Stimulated activated naive B cell treated with anti-CD40 and anti-IgM and Interleukin-4, amounts not matched to agents 10 μg/mL and 1 μg/mL and 100 μg/mL, for 72 hours (primary cell): Measurements from ENCODE around the gene IL12RB1.
"Not testable (repeated sequence)": the region's sequence is repeated elsewhere in the genome, so short reads cannot be mapped to it uniquely, and the experiment has no call there.

Source experiments
- ATAC-seq, 2 donors: fragments of 150-1000 bp; cut with Tn5 transposase; replicated peaks; 2 replicates each; pipeline ENCODE4 v1.10.0; 2021; ENCODE audit warnings: moderate library complexity in 1 of 2
- DNase-seq: peaks from one replicate; pipeline ENCODE4 v3.0.0; 2021
- H3K27ac Mint-ChIP-seq: one replicate; pipeline ENCODE4 v1.8.0; 2022; ENCODE audit warnings: mild to moderate bottlenecking, mixed read lengths
- H3K27me3 Mint-ChIP-seq, 2 donors: one replicate each; pipeline ENCODE4 v1.8.0; 2022; ENCODE audit warnings: mixed read lengths in 2 of 2
- H3K36me3 Mint-ChIP-seq, 2 donors: one replicate each; pipeline ENCODE4 v1.8.0; 2022; ENCODE audit warnings: mixed read lengths in 2 of 2, mild to moderate bottlenecking in 1 of 2
- H3K4me1 Mint-ChIP-seq, 2 donors: one replicate each; pipeline ENCODE4 v1.8.0; 2022; ENCODE audit warnings: mixed read lengths in 2 of 2, mild to moderate bottlenecking in 1 of 2
- H3K4me3 Mint-ChIP-seq, 2 donors: one replicate each; pipeline ENCODE4 v1.8.0; 2022; ENCODE audit warnings: mild to moderate bottlenecking in 2 of 2, mixed read lengths in 2 of 2, moderate library complexity in 1 of 2
- H3K9me3 Mint-ChIP-seq, 2 donors: one replicate each; pipeline ENCODE4 v1.8.0; 2022; ENCODE audit warnings: mixed read lengths in 2 of 2, mild to moderate bottlenecking in 1 of 2

Gene IL12RB1

GRCh38 chr19:18031401-18031800 lies 55.3 kb downstream of the IL12RB1 start:
- not testable (repeated sequence) for H3K27ac Mint-ChIP-seq, H3K27me3 Mint-ChIP-seq, H3K36me3 Mint-ChIP-seq, H3K4me3 Mint-ChIP-seq, H3K9me3 Mint-ChIP-seq, DNase-seq
- peak; percentile 59 to 77 for ATAC-seq
- H3K4me1 Mint-ChIP-seq, result peaks cover 12 to 24% of the 10 kb centered on the region in 2 donors

- Mint-ChIP-seq H3K27ac (no peak overlapping the region), H3K27me3 (no peaks in the 10 kb centered on the region), H3K9me3 (peaks cover 0 to 1% of the 10 kb centered on the region in 2 donors), H3K4me1 (peaks cover 17 to 30% of the 10 kb centered on the region in 2 donors), H3K4me3 (no peak overlapping the region), H3K36me3 (no peaks in the 10 kb centered on the region)
- ATAC-seq, result peak in 1 of 2 donors; percentile 21
- no peak for DNase-seq
These were observed 57.0 kb downstream of the IL12RB1 start for GRCh38 chr19:18029617-18030338.

- no peaks in the 10 kb centered on the region for H3K27me3 Mint-ChIP-seq
- no peak overlapping the region for H3K4me3 Mint-ChIP-seq
- peaks cover 32 to 48% of the 10 kb centered on the region in 2 donors for H3K4me1 Mint-ChIP-seq
- H3K9me3 Mint-ChIP-seq, result peaks cover 3 to 4% of the 10 kb centered on the region in 2 donors
- ATAC-seq, result no peak
- H3K27ac Mint-ChIP-seq, result peak overlapping the region; percentile 25
- DNase-seq, result no peak
- peaks cover 2 to 3% of the 10 kb centered on the region in 2 donors for H3K36me3 Mint-ChIP-seq
These were observed 59.6 kb downstream of the IL12RB1 start for GRCh38 chr19:18027151-18027550.

- peaks cover 4% of the 10 kb centered on the region in 2 donors for H3K36me3 Mint-ChIP-seq
- H3K27ac Mint-ChIP-seq, result peak overlapping the region; percentile 98
- H3K9me3 Mint-ChIP-seq, result peaks cover 3 to 4% of the 10 kb centered on the region in 2 donors
- peak; percentile 81 for DNase-seq
- peaks cover 44 to 62% of the 10 kb centered on the region in 2 donors for H3K4me1 Mint-ChIP-seq
- no peaks in the 10 kb centered on the region for H3K27me3 Mint-ChIP-seq
- H3K4me3 Mint-ChIP-seq, result peak overlapping the region; percentile 61 to 72
- peak; percentile 74 to 78 for ATAC-seq
These were observed 63.0 kb downstream of the IL12RB1 start for GRCh38 chr19:18023622-18024251.

- Mint-ChIP-seq H3K27me3 (no peaks in the 10 kb centered on the region), H3K9me3 (peaks cover 3 to 4% of the 10 kb centered on the region in 2 donors), H3K4me3 (peak overlapping the region; percentile 79 to 83), H3K27ac (peak overlapping the region; percentile 98), H3K4me1 (peaks cover 51 to 75% of the 10 kb centered on the region in 2 donors), H3K36me3 (peaks cover 4% of the 10 kb centered on the region in 2 donors)
- peak; percentile 44 to 48 for ATAC-seq
- peak; percentile 58 for DNase-seq
These were observed 65.5 kb downstream of the IL12RB1 start for GRCh38 chr19:18021121-18021755.

- DNase-seq (no peak), ATAC-seq (no peak)
- peak overlapping the region in 1 of 2 donors; percentile 83 for H3K4me3 Mint-ChIP-seq
- H3K27me3 Mint-ChIP-seq, result no peaks in the 10 kb centered on the region
- peaks cover 3 to 4% of the 10 kb centered on the region in 2 donors for H3K9me3 Mint-ChIP-seq
- peak overlapping the region; percentile 98 for H3K27ac Mint-ChIP-seq
- peaks cover 8 to 9% of the 10 kb centered on the region in 2 donors for H3K36me3 Mint-ChIP-seq
- peaks cover 52 to 77% of the 10 kb centered on the region in 2 donors for H3K4me1 Mint-ChIP-seq
These were observed 66.3 kb downstream of the IL12RB1 start for GRCh38 chr19:18020212-18021085.

GRCh38 chr19:18017275-18018083 lies 69.3 kb downstream of the IL12RB1 start:
- Mint-ChIP-seq H3K9me3 (peaks cover 3 to 4% of the 10 kb centered on the region in 2 donors), H3K27me3 (no peaks in the 10 kb centered on the region)

GRCh38 chr19:18016209-18016910 lies 70.4 kb downstream of the IL12RB1 start:
- ATAC-seq (no peak), DNase-seq (no peak)
- Mint-ChIP-seq H3K36me3 (peaks cover 30 to 31% of the 10 kb centered on the region in 2 donors), H3K4me1 (peaks cover 46 to 66% of the 10 kb centered on the region in 2 donors), H3K27ac (peak overlapping the region; percentile 89), H3K9me3 (no peaks in the 10 kb centered on the region), H3K27me3 (no peaks in the 10 kb centered on the region), H3K4me3 (no peak overlapping the region)

More at GRCh38 chr19:18017275-18018083, 69.3 kb downstream of the IL12RB1 start:
- peaks cover 54 to 78% of the 10 kb centered on the region in 2 donors for H3K4me1 Mint-ChIP-seq
- ATAC-seq (no peak), DNase-seq (no peak)
- peak overlapping the region; percentile 90 for H3K27ac Mint-ChIP-seq
- peaks cover 34 to 35% of the 10 kb centered on the region in 2 donors for H3K36me3 Mint-ChIP-seq
- no peak overlapping the region for H3K4me3 Mint-ChIP-seq

GRCh38 chr19:18014197-18014596 lies 72.5 kb downstream of the IL12RB1 start:
- Mint-ChIP-seq H3K36me3 (peaks cover 40% of the 10 kb centered on the region in 2 donors), H3K27me3 (no peaks in the 10 kb centered on the region), H3K27ac (peak overlapping the region; percentile 69), H3K4me1 (peaks cover 33 to 60% of the 10 kb centered on the region in 2 donors), H3K9me3 (no peaks in the 10 kb centered on the region), H3K4me3 (no peak overlapping the region)
- ATAC-seq (peak in 1 of 2 donors; percentile 16), DNase-seq (no peak)

GRCh38 chr19:18013210-18014111 lies 73.3 kb downstream of the IL12RB1 start:
- Mint-ChIP-seq H3K4me1 (peaks cover 35 to 62% of the 10 kb centered on the region in 2 donors), H3K9me3 (no peaks in the 10 kb centered on the region), H3K27me3 (no peaks in the 10 kb centered on the region), H3K36me3 (peaks cover 46 to 47% of the 10 kb centered on the region in 2 donors), H3K4me3 (no peak overlapping the region), H3K27ac (peak overlapping the region; percentile 89)
- ATAC-seq, result no peak
- no peak for DNase-seq

- no peak overlapping the region for H3K4me3 Mint-ChIP-seq
- H3K4me1 Mint-ChIP-seq, result peaks cover 31 to 55% of the 10 kb centered on the region in 2 donors
These were observed 76.6 kb downstream of the IL12RB1 start for GRCh38 chr19:18010149-18010548.

More at GRCh38 chr19:18010149-18010548, 76.6 kb downstream of the IL12RB1 start:
- Mint-ChIP-seq H3K27me3 (no peaks in the 10 kb centered on the region), H3K9me3 (no peaks in the 10 kb centered on the region), H3K36me3 (peaks cover 46 to 49% of the 10 kb centered on the region in 2 donors), H3K27ac (no peak overlapping the region)
- DNase-seq, result no peak
- ATAC-seq, result no peak
